Epithelial cell of proximal tubule (primary cell): ENCODE data around the gene SPOUT1. TPM values are rescaled to one million over a fixed set of nuclear protein-coding genes. Genes with fewer than 3 reads are reported as not detected.

Experiments used
- DNase-seq: peaks from one replicate; pipeline ENCODE4 v3.0.0-alpha.2; 2011; ENCODE audit warnings: low read depth
- H3K4me3 ChIP-seq: 2 replicates; pipeline ENCODE4 v1.5.1; 2011; ENCODE audit warnings: low read depth, mild to moderate bottlenecking, low read length
- total RNA-seq: library from RNA; depleted of rRNA; stranded (reverse); fragments of >200 nt; gene quantifications from 2 replicates; pipeline ENCODE4 v1.2.3, GENCODE V29; 2015
- TF ChIP-seq, protein P1 (sequence below): conservative IDR thresholded peaks from 2 replicates; pipeline ENCODE4 v1.5.1; 2012; ENCODE audit warnings: low read depth, mild to moderate bottlenecking, low read length

Gene SPOUT1
- total RNA-seq, 1 donor from 2014 or later: 30.7 TPM

DNA sequence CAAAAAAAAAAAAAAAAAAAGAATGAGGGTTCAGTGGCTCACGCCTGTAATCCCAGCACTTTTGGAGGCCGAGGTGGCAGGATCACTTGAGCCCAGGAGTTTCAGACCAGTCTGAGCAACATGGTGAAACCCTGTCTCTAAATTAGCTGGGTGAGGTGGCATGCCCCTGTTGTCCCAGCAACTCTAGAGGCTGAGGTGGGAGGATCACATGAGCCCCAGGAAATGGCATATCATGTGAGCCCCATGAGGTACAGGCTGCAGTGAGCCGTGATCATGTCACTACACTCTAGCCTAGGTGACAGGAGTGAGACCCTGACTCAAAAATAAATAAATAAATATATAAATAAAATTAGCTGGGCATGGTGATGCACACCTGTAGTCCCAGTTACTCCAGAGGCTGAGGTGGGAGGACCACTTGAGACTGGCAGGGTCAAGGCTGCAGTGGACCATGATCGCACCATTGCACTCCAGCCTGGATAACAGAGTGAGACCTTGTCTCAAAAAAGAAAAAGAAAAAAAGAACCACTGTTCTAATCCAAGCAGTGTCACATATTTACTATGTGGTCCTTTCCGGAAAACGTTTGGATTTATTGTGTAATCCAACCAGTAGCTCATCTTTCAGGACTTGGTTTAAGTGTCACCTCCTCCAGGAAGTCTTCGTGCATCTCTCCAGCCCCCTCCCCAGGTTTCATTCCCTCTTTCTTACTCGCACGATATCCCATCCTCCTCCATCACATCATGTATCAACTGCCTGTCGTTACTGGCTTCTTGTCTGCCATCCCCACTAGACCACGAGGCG, 12.3 kb upstream of the SPOUT1 start:
- H3K4me3 ChIP-seq: no peak overlapping the region
- TF ChIP-seq, protein P1, sequence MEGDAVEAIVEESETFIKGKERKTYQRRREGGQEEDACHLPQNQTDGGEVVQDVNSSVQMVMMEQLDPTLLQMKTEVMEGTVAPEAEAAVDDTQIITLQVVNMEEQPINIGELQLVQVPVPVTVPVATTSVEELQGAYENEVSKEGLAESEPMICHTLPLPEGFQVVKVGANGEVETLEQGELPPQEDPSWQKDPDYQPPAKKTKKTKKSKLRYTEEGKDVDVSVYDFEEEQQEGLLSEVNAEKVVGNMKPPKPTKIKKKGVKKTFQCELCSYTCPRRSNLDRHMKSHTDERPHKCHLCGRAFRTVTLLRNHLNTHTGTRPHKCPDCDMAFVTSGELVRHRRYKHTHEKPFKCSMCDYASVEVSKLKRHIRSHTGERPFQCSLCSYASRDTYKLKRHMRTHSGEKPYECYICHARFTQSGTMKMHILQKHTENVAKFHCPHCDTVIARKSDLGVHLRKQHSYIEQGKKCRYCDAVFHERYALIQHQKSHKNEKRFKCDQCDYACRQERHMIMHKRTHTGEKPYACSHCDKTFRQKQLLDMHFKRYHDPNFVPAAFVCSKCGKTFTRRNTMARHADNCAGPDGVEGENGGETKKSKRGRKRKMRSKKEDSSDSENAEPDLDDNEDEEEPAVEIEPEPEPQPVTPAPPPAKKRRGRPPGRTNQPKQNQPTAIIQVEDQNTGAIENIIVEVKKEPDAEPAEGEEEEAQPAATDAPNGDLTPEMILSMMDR: no peak
- DNase-seq: no peak

DNA sequence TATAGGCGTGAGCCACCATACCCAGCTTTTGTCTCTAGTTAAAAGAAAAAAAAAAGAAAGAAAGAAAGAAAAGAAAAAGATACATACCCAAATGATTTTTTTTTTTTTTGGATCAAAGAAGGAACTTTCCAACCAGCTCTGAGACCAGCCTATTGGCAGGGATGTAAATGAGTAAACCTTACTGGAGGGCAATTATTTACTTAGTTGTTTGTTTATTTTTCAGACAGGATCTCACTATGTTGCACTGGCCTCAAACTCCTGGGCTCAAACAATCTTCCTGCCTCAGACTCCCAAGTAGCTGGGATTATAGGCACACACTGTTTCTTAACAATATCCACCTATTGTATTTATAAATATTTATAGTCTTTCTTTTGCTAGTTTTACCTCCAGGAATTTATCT, 10.9 kb upstream of the SPOUT1 start:
- no peak for DNase-seq
- TF ChIP-seq, protein P1: no peak

DNA sequence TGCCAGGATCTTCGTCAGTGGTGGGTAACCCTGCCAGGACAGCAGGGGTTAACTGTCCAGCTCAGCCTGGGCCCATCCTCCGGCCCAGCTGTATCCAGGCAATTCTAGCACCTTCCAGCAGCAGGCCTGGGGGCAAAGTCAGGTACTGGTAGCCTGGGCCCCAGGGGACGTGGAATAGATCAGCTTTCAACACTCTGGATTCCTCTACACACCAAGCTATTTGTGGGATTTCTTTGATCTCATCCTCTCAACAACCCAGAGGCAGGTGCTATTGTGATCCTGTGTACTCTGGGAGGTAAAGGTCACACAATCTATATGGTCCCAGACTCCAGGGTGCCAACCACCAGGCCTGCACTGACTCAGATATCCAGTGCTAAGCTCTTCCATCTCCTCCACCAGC, 8.7 kb upstream of the SPOUT1 start:
- H3K4me3 ChIP-seq: no peak overlapping the region
- no peak for DNase-seq
- TF ChIP-seq, protein P1: no peak

More for the DNA sequence above, 10.9 kb upstream of the SPOUT1 start:
- no peak overlapping the region for H3K4me3 ChIP-seq

DNA sequence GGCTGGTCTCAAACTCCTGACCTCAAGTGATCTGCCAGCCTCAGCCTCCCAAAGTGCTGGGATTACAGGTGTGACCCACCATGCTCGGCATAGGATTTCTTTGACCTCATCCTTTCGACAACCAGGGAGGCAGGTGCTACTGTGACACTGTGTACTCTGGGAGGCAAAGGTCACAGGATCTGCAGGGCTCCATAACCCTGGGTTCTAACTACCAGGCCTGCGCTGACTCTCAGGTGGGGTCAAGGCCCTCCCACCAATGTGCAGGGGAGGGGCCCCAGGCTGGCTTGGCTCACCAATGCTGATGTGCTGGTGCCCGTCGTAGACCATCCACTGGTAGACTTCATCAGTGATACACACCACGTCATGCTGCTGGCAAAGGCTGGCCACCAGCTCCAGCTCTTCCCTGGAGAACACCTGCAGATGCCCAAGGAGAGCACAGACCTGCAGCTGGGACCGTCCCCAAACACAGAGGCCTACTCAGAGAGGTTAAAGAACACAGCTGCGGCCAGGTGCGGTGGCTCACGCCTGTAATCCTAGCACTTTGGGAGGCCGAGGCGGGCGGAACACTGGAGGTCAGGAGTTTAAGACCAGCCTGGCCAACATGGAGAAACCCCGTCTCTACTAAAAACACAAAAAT, 7.0 kb upstream of the SPOUT1 start:
- TF ChIP-seq, protein P1: no peak
- no peak for DNase-seq
- no peak overlapping the region for H3K4me3 ChIP-seq

DNA sequence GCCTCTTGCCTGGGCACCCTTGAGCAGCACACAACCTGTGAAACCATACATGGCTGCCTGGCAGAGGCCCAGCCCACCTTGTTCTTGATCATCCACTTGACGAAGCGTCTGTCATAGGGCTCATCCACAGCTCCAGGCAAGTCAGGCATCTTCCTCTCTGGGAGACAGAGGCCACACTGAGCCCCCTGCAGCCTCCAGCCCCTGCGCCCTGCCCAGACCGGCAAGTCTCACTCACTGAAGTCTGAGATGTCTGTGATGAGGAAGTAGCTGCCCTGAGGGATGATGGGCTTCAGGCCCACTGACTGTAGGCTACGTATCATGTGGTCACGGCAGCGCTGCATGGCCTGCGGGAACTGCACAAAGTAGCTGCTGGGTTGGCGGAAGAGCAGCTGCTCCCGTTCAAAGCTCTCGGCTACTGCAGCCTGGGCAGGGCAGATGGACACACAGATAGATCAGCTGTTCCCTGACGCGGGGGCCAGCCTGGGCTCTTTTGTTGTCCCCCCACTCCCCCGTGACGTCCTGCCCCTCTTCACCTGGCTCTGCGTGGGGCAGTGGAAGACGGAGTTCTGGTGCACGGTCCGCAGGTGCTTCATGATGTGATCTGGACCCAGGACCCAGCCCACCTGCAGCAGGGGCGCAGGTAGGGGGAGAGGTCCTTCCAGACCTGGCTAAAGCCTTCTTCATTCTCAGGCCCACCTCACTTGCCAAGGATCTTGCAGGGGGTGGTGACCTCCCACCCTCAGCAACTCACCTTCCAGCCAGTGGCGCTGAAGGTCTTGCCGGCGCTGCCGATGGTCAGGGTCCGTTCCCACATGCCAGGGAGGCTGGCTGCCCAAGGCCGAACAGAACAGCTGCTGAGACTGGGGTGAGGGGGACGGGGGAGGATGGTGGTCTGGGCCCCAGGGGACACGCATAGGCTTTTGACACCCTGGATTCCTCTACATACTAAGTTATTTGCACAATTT, 5.9 kb upstream of the SPOUT1 start:
- no peak for DNase-seq
- H3K4me3 ChIP-seq: no peak overlapping the region
- TF ChIP-seq, protein P1: no peak

DNA sequence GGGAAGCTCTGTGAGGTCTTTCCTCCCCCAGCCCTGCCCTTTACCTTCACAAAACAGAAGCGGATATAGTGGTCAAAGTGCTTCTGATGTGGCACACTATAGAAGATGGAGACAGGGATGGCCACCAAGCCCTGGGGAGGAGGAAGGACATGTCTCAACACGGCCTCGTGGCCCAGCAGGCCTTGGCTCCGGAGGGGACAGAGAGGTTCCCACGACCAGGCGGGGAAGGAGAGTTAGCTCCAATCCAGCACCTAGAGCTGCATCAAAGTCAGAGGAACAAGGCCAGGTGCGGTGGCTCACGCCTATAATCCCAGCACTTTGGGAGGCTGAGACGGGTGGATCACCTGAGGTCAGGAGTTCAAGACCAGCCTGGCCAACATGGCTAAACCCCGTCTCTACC, 4.1 kb upstream of the SPOUT1 start:
- TF ChIP-seq, protein P1: no peak
- no peak for DNase-seq
- H3K4me3 ChIP-seq: no peak overlapping the region
